HepG2 (cell line): ENCODE results near the gene VWA7. TPM values are rescaled to one million over a fixed set of nuclear protein-coding genes. Genes with fewer than 3 reads are reported as not detected.

ENCODE experiments used
- AGO2 ChIP-seq: fragments of 200-400 bp; formaldehyde crosslinking; optimal IDR thresholded peaks from 2 replicates; pipeline ENCODE3; 2017; ENCODE audit warnings: mild to moderate bottlenecking, low read depth, low read length, moderate library complexity
- EZH2 ChIP-seq: conservative IDR thresholded peaks from 2 replicates; pipeline ENCODE4 v1.6.1; 2012; ENCODE audit warnings: mild to moderate bottlenecking, low read depth, low read length, moderate library complexity
- GLMP ChIP-seq: sonication (generic); formaldehyde crosslinking; IDR thresholded peaks from 2 replicates; pipeline ENCODE4 v1.9.0; 2021; ENCODE audit warnings: missing genetic modification reagents, mild to moderate bottlenecking, borderline replicate concordance
- MYNN ChIP-seq: sonication (generic); formaldehyde crosslinking; IDR thresholded peaks from 2 replicates; pipeline ENCODE4 v1.4.0; 2020; ENCODE audit warnings: mild to moderate bottlenecking, low read depth, missing genetic modification reagents
- PCBP2 ChIP-seq: fragments of 200-400 bp; formaldehyde crosslinking; optimal IDR thresholded peaks from 2 replicates; pipeline ENCODE3; 2018; ENCODE audit warnings: low read length, low read depth; ENCODE audit not compliant: poor library complexity, severe bottlenecking
- RFX1 ChIP-seq: fragments of 450-650 bp; IDR thresholded peaks from 2 replicates; pipeline ENCODE4 v1.6.1; 2017
- SKIL ChIP-seq: sonication (generic); formaldehyde crosslinking; IDR thresholded peaks from 2 replicates; pipeline ENCODE4 v1.8.0; 2022; ENCODE audit warnings: missing genetic modification reagents, mild to moderate bottlenecking, moderate library complexity, borderline replicate concordance
- SMAD9 ChIP-seq: sonication (generic); formaldehyde crosslinking; IDR thresholded peaks from 2 replicates; pipeline ENCODE4 v1.5.1; 2020; ENCODE audit warnings: mild to moderate bottlenecking, missing genetic modification reagents
- TARDBP ChIP-seq: sonication (generic); formaldehyde crosslinking; IDR thresholded peaks from 2 replicates; pipeline ENCODE4 v1.8.0; 2022; ENCODE audit warnings: mild to moderate bottlenecking, missing genetic modification reagents
- WIZ ChIP-seq: sonication (generic); formaldehyde crosslinking; IDR thresholded peaks from 2 replicates; pipeline ENCODE4 v1.5.1; 2020; ENCODE audit warnings: mild to moderate bottlenecking, missing genetic modification reagents
- ZNF24 ChIP-seq: fragments of 450-650 bp; IDR thresholded peaks from 2 replicates; pipeline ENCODE4 v1.6.1; 2017; ENCODE audit warnings: antibody characterized with exemption, mild to moderate bottlenecking
- ZNF331 ChIP-seq: sonication (generic); formaldehyde crosslinking; IDR thresholded peaks from 2 replicates; pipeline ENCODE4 v1.4.0; 2020; ENCODE audit warnings: missing genetic modification reagents
- ZNF335 ChIP-seq: sonication (generic); formaldehyde crosslinking; IDR thresholded peaks from 2 replicates; pipeline ENCODE4 v1.4.0; 2020; ENCODE audit warnings: missing genetic modification reagents
- ZNF552 ChIP-seq: sonication (generic); formaldehyde crosslinking; IDR thresholded peaks from 2 replicates; pipeline ENCODE4 v1.9.0; 2022; ENCODE audit warnings: missing genetic modification reagents, mild to moderate bottlenecking, borderline replicate concordance
- ZNF556 ChIP-seq: sonication (generic); formaldehyde crosslinking; IDR thresholded peaks from 2 replicates; pipeline ENCODE4 v1.4.0; 2020; ENCODE audit warnings: mild to moderate bottlenecking, missing genetic modification reagents, borderline replicate concordance
- ZNF577 ChIP-seq: sonication (generic); formaldehyde crosslinking; IDR thresholded peaks from 2 replicates; pipeline ENCODE4 v1.4.0; 2020; ENCODE audit warnings: mild to moderate bottlenecking, low read depth, missing genetic modification reagents, borderline replicate concordance
- ZNF879 ChIP-seq: sonication (generic); formaldehyde crosslinking; IDR thresholded peaks from 2 replicates; pipeline ENCODE4 v1.8.1; 2023; ENCODE audit warnings: missing genetic modification reagents
- polyA plus RNA-seq, 8 experiments: library from polyadenylated mRNA; depleted of rRNA in 3 of 8; stranded (reverse) in 7 of 8; unstranded in 1 of 8; fragments of >200 nt; fragmentation: Illumina TruSeq in 4 of 8; extraction: Trizol in 4 of 8; gene quantifications; 2 replicates each; pipeline versions ENCODE4 v1.2.1 to v1.2.3, GENCODE V29; 2011 to 2016; ENCODE audit warnings: low read depth in 4 of 8, missing spikeins in 1 of 8, mixed read lengths in 1 of 8; ENCODE audit not compliant: insufficient read depth in 1 of 8
- total RNA-seq, 5 experiments: library from RNA; depleted of rRNA; stranded (reverse); fragments of >200 nt; fragmentation: Illumina TruSeq; extraction: Trizol; gene quantifications; 2 replicates each; pipeline ENCODE4 v1.2.3, GENCODE V29; 2016; ENCODE audit warnings: low read depth in 1 of 5
- TF ChIP-seq, protein P1 (sequence below): sonication (generic); formaldehyde crosslinking; IDR thresholded peaks from 2 replicates; pipeline ENCODE4 v1.8.0; 2022; ENCODE audit warnings: mild to moderate bottlenecking, missing genetic modification reagents, borderline replicate concordance
- TF ChIP-seq, protein P2 (sequence below): sonication (generic); formaldehyde crosslinking; IDR thresholded peaks from 2 replicates; pipeline ENCODE4 v1.4.0; 2020; ENCODE audit warnings: missing genetic modification reagents
- TF ChIP-seq, protein P3 (sequence below): sonication (generic); formaldehyde crosslinking; IDR thresholded peaks from 2 replicates; pipeline ENCODE4 v1.4.0; 2020; ENCODE audit warnings: missing genetic modification reagents

VWA7 gene
- total and polyA plus RNA-seq, 2 of the 13 experiments (the other 11 are each of a cell fraction or from before 2014, with no cell fraction given) = 0.86 to 3.3 TPM

DNA sequence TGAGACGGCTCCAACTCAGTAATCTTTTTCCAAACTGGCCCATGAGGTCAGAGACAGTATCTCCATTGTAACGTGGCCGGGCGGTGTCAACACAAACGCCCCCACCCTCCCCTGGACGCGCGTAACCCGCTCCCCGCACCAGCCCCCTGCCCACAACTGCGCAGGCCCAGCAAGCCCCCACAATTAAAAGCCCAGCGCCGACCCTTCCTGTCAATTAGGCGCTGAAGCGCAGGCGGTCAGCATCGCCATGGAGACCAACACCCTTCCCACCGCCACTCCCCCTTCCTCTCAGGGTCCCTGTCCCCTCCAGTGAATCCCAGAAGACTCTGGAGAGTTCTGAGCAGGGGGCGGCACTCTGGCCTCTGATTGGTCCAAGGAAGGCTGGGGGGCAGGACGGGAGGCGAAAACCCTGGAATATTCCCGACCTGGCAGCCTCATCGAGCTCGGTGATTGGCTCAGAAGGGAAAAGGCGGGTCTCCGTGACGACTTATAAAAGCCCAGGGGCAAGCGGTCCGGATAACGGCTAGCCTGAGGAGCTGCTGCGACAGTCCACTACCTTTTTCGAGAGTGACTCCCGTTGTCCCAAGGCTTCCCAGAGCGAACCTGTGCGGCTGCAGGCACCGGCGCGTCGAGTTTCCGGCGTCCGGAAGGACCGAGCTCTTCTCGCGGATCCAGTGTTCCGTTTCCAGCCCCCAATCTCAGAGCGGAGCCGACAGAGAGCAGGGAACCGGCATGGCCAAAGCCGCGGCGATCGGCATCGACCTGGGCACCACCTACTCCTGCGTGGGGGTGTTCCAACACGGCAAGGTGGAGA lies 38.1 kb upstream of the VWA7 start, which contains the start of the genes HSPA1A and HSPA1L (continued):
- TF ChIP-seq MYNN (CRISPR knock-in tag) = no peak
- 0 out of 2 replicates have a peak, but pooled peaks have one; percentile 28 for TF ChIP-seq ZNF552 (CRISPR knock-in tag)
- peak; percentile 81; the same call in 1 of the 2 replicates for TF ChIP-seq ZNF335
- no peak for TF ChIP-seq ZNF577 (CRISPR knock-in tag)
- TF ChIP-seq AGO2 = peak; percentile 64
- TF ChIP-seq WIZ (CRISPR knock-in tag) = no peak
- no peak for TF ChIP-seq PCBP2
- TF ChIP-seq EZH2 = no peak
- no peak for TF ChIP-seq ZNF556 (CRISPR knock-in tag)
- no peak for TF ChIP-seq ZNF24
- no peak for TF ChIP-seq GLMP (CRISPR knock-in tag)
- 0 out of 2 replicates have a peak, but pooled peaks have one; percentile 42 for TF ChIP-seq SMAD9 (CRISPR knock-in tag)
- TF ChIP-seq, protein P1, sequence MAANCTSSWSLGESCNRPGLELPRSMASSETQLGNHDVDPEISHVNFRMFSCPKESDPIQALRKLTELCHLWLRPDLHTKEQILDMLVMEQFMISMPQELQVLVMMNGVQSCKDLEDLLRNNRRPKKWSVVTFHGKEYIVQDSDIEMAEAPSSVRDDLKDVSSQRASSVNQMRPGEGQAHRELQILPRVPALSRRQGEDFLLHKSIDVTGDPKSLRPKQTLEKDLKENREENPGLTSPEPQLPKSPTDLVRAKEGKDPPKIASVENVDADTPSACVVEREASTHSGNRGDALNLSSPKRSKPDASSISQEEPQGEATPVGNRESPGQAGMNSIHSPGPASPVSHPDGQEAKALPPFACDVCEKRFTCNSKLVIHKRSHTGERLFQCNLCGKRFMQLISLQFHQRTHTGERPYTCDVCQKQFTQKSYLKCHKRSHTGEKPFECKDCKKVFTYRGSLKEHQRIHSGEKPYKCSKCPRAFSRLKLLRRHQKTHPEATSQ (CRISPR knock-in tag) = peak; percentile 59; the same call in 1 of the 2 replicates
- 0 out of 2 replicates have a peak, but pooled peaks have one; percentile 77 for TF ChIP-seq ZNF879
- TF ChIP-seq, protein P2, sequence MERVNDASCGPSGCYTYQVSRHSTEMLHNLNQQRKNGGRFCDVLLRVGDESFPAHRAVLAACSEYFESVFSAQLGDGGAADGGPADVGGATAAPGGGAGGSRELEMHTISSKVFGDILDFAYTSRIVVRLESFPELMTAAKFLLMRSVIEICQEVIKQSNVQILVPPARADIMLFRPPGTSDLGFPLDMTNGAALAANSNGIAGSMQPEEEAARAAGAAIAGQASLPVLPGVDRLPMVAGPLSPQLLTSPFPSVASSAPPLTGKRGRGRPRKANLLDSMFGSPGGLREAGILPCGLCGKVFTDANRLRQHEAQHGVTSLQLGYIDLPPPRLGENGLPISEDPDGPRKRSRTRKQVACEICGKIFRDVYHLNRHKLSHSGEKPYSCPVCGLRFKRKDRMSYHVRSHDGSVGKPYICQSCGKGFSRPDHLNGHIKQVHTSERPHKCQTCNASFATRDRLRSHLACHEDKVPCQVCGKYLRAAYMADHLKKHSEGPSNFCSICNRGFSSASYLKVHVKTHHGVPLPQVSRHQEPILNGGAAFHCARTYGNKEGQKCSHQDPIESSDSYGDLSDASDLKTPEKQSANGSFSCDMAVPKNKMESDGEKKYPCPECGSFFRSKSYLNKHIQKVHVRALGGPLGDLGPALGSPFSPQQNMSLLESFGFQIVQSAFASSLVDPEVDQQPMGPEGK (CRISPR knock-in tag) = peak; percentile 2
- TF ChIP-seq TARDBP (CRISPR knock-in tag) = peak; percentile 61; the same call in 1 of the 2 replicates
- TF ChIP-seq RFX1 = peak; percentile 21; the same call in 1 of the 2 replicates
- 0 out of 2 replicates have a peak, but pooled peaks have one; percentile 42 for TF ChIP-seq ZNF331 (CRISPR knock-in tag)
- TF ChIP-seq, protein P3, sequence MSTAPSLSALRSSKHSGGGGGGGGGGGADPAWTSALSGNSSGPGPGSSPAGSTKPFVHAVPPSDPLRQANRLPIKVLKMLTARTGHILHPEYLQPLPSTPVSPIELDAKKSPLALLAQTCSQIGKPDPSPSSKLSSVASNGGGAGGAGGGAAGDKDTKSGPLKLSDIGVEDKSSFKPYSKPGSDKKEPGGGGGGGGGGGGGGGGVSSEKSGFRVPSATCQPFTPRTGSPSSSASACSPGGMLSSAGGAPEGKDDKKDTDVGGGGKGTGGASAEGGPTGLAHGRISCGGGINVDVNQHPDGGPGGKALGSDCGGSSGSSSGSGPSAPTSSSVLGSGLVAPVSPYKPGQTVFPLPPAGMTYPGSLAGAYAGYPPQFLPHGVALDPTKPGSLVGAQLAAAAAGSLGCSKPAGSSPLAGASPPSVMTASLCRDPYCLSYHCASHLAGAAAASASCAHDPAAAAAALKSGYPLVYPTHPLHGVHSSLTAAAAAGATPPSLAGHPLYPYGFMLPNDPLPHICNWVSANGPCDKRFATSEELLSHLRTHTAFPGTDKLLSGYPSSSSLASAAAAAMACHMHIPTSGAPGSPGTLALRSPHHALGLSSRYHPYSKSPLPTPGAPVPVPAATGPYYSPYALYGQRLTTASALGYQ (CRISPR knock-in tag) = 0 out of 2 replicates have a peak, but pooled peaks have one; percentile 16
- peak; percentile 37; the same call in 1 of the 2 replicates for TF ChIP-seq SKIL (CRISPR knock-in tag)
